HG03097 (cell line): Measurements from ENCODE around the gene SAP25.
"Not testable (repeated sequence)": the region's sequence is repeated elsewhere in the genome, so short reads cannot be mapped to it uniquely, and the experiment has no call there.

Source experiments
- ATAC-seq: cut with Tn5 transposase; IDR thresholded peaks from one replicate; pipeline ENCODE4 v1.9.1; 2021; ENCODE audit not compliant: unreplicated experiment, low FRiP score

SAP25 gene

GRCh38 chr7:100577103-100577502, 3.4 kb upstream of the SAP25 start:
- no peak for ATAC-seq

- ATAC-seq: no peak
These were observed 2.8 kb upstream of the SAP25 start for GRCh38 chr7:100576384-100576993.

GRCh38 chr7:100575746-100576383, 2.2 kb upstream of the SAP25 start:
- ATAC-seq: no peak

- no peak for ATAC-seq
These were observed 1.5 kb upstream of the SAP25 start for GRCh38 chr7:100575206-100575631.

GRCh38 chr7:100574362-100575205, 884 bp upstream of the SAP25 start:
- ATAC-seq: no peak

- ATAC-seq: no peak
These were observed 588 bp downstream of the SAP25 start for GRCh38 chr7:100572949-100573675.

- no peak for ATAC-seq
These were observed 1.3 kb downstream of the SAP25 start for GRCh38 chr7:100572281-100572948.

GRCh38 chr7:100571829-100572116, 1.9 kb downstream of the SAP25 start:
- no peak for ATAC-seq

- ATAC-seq: no peak
These were observed 2.5 kb downstream of the SAP25 start for GRCh38 chr7:100570954-100571828.

- no peak for ATAC-seq
These were observed 4.5 kb downstream of the SAP25 start for GRCh38 chr7:100568896-100569844.

GRCh38 chr7:100568176-100568895, 5.4 kb downstream of the SAP25 start:
- ATAC-seq: no peak

- no peak for ATAC-seq
These were observed 5.9 kb downstream of the SAP25 start for GRCh38 chr7:100567751-100568175.

GRCh38 chr7:100567031-100567730, 6.5 kb downstream of the SAP25 start:
- no peak for ATAC-seq

GRCh38 chr7:100566018-100566531, 7.6 kb downstream of the SAP25 start:
- no peak for ATAC-seq

- ATAC-seq: no peak
These were observed 8.5 kb downstream of the SAP25 start for GRCh38 chr7:100565133-100565571.

GRCh38 chr7:100564405-100564804, 9.3 kb downstream of the SAP25 start:
- not testable (repeated sequence) for ATAC-seq

GRCh38 chr7:100563809-100564400, 9.8 kb downstream of the SAP25 start:
- no peak for ATAC-seq
